HG03520 (cell line): ENCODE results near the gene RIN3.

Source experiments
- ATAC-seq: cut with Tn5 transposase; IDR thresholded peaks from one replicate; pipeline ENCODE4 v1.9.1; 2021; ENCODE audit warnings: mild to moderate bottlenecking, moderate library complexity; ENCODE audit not compliant: unreplicated experiment

The RIN3 gene

DNA sequence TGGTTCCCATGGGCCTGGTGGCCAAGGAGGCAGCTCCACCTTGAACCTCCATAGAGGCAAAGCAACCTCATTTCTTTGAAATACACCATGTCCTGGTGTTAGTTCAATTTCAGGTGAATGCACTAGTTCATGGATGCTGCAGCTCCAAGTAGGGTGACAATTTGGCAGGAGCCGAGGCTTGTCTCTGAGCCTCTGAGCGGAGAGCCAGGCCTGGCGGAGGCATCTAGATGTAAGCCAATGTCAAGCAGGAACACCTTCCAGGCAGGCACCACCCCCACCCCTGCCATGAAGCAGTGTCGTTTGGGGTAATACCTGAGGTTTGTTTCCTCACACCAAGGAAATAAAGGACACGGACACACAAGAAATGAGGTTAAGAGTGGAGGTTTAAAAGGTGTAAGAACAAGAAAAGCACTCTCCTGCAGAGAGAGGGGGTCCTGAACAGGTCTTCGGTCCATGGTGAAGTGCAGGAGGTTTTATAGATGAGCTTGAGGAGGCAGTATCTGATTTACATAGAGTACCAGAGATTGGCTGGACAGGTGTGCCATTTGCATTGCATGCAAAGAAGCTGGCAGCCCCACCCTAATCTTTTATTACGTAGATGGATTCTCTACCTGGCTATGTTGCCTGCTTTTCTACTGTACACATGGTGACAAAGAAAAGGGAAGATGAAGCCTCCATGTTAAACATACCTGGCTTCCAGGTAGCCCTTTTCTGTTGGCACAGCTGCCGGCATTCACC lies 60.3 kb downstream of the RIN3 start:
- ATAC-seq = no peak

GRCh38 chr14:92575061-92575747 lies 61.6 kb downstream of the RIN3 start:
- ATAC-seq = no peak

- ATAC-seq = no peak
Observed at GRCh38 chr14:92575748-92576303, 62.2 kb downstream of the RIN3 start.

DNA sequence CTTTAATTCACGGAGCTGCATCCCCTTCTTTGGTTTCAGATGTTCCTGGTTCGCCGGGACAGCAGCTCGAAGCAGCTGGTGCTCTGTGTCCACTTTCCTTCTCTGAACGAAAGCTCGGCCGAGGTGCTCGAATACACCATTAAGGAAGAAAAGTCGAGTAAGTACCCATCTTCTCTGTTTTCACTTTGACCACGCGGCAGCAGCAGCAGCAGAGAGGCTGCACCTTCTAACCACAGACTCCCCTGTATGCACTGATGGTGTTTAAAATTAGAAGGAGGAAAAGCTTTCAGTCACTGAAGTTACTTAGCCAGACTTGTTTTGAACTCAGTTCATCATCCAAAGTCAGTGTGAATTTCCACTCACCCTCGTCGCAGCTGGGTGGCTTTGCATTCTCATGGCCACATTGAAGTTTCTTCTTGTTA lies 63.8 kb downstream of the RIN3 start:
- ATAC-seq = peak; percentile 84

- ATAC-seq = no peak
Observed at GRCh38 chr14:92578511-92578910, 64.9 kb downstream of the RIN3 start.

GRCh38 chr14:92579244-92579936 lies 65.8 kb downstream of the RIN3 start:
- ATAC-seq = no peak

GRCh38 chr14:92581206-92581605 lies 67.6 kb downstream of the RIN3 start:
- no peak for ATAC-seq

DNA sequence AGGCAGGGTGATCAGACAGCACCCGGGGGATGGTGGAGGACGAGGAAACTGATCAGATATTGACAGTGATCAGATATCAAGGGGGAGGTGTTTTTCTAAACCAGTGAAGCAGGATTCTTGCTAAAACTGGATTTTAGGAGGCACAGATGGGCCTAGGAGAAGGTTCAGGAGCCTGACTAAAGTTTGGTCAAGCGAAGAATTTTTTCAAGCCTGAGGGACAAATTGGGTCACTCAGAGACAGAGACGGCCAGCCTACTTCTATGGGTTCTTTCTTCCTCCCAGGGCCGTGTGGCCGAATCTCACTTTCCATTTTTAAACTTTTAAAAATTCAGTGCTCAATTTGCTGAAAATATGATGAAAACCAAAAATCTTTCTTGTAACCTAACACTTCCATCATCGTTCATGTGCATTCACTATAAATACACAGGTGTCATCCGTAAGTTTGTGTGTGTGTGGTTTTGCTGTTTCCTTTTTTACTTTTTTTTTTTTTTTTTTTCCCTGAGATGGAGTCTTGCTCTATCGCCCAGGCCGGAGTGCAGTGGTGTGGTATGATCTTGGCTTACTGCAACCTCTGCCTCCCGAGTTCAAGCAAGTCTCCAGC lies 68.5 kb downstream of the RIN3 start:
- no peak for ATAC-seq

- ATAC-seq = peak; percentile 65
Observed at GRCh38 chr14:92582706-92583452, 69.3 kb downstream of the RIN3 start.

DNA sequence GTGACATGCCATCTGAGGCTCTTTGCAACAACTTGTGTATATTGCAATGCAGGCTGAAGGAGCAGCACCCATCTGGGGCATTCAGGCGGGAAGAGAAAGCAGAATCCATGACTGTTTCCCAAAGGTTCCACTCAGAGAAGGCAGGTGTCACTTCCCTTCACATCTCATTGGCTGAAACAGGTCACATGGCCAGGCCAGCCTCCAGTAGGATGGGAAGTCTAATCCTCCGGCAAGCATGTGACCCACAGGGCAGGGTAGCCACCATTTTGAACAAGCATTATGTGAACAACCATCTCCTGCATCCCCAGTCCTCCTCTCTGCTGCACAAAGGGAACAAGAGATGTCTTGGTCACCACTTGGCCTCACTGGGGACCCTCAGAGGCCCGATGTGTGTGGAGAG lies 70.6 kb downstream of the RIN3 start:
- ATAC-seq = no peak

GRCh38 chr14:92584816-92585215 lies 71.2 kb downstream of the RIN3 start:
- no peak for ATAC-seq

DNA sequence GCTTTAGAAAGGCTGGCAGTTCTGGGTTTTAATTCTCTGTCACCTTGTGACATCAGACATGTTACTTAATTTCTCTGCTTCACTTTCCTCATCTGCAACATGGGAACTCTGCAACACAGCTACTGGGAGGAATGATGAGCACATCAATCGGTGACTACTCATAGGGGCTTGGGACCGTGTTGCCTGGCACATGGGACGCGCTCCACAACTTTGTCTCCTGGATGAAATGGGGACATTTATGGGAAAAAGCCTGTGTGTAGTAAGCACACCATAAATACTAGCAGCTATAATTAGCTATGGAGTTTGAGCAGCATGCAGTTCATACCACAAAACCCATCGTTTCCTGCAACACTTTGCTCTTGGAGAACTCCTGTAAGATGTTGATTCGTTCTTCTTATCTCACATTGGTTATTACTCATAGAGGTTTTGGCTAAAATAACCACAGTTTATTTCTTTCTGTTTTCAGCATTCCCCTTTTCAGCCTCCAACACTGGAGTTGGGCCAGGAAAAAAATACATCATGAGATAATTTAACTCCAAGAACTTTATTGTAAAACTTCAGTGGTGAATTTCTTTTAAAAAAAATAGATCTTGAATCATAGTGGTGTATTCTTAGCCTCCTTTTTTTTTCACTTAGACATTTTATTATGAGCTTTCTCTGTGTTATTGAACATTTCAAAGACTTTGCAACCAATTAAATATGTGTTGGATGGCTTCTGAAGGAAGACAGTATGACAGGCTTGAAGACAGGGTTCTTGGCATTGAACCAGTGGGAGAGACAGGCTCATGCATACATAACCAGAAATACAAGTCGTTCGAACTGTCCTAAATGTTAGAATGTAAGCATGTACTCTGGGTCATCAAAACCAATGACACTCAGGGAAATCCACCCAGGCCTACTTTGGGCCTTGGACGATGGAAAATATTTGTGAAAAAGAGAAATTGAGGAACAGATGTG lies 72.7 kb downstream of the RIN3 start:
- no peak for ATAC-seq

DNA sequence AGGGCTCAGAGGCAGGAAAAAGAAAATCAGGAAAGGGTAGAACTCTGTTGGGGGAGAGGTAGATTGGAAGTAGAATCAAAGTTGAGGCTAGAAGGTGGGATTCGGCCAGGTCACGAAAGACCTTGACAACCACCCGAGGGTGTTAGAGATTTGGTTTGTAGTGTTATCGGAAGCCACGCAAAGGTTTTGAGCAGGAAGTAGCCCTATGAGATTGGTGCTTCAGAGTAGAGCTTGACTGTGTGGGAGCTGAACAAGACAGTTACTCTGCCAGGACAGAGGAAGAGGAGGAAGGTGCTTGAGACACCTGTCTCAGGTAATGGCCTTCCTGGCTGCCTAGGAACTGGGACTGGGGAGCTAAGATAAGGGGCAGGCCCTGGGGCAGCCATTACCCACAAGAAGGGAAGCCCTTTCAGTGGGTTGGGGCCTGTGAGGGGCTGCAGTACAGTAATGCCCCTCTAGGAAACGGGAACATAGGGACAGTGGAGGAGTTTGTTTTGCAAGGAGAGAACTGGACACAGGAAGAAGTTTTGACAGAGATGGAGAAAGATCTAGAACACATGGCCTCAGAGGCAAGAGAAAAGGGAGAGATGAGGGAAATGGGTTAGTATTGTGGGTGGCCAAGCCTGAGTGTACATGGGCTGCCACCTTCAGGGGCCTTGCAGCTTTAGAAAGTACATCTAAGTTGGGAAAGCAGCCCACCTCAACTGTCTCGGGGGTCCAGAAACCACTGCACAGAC lies 73.5 kb downstream of the RIN3 start:
- no peak for ATAC-seq

GRCh38 chr14:92587700-92588085 lies 74.1 kb downstream of the RIN3 start:
- ATAC-seq = no peak

DNA sequence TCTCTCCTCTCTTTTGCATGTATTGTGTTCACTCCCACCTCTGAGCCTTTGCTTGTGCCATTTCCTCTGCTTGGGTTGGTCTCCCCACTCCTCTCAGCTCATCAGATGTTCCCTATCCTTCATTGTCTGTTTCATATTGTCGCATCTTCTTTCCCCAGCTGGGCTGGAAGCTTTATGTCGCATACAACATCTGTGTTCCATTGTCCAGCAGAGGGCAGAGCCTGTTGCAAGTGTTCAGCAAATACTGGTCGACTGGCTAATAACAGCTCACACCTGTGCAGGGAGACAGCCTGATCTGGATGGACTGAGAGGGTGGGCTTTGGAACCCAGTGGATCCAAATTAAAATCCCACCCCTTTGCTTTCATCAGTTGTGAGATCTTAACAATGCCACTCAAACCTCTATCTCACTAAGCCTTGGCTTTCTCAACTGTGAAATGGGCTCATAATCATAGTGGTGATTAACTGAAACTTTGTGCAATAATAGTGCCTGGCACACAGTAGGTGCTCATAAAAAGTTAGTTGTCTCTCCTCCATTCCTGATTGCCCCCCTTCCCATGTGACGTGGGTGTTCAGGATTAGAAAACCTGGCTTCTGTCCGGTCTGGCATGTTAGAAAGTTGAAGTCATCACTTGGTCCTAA lies 75.8 kb downstream of the RIN3 start:
- no peak for ATAC-seq

DNA sequence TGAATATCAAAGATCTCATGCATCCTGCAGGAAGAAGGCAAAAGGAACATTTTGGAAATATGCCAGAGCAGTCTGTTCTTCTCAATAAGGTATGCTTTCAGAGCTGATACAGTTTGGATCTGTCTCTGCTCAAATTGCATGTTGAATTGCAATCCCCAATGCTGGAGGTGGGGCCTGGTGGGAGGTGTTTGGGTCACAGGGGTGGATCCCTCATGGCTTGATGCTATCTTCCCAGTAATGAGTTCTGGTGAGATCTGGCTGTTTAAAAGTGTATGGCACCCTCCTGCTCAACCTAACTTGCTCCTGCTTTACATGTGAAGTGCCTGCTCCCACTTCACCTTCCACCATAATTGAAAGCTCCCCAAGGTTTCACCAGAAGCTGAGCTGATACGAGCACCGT lies 76.6 kb downstream of the RIN3 start:
- ATAC-seq = no peak

- ATAC-seq = no peak
Observed at GRCh38 chr14:92590941-92591340, 77.4 kb downstream of the RIN3 start.

DNA sequence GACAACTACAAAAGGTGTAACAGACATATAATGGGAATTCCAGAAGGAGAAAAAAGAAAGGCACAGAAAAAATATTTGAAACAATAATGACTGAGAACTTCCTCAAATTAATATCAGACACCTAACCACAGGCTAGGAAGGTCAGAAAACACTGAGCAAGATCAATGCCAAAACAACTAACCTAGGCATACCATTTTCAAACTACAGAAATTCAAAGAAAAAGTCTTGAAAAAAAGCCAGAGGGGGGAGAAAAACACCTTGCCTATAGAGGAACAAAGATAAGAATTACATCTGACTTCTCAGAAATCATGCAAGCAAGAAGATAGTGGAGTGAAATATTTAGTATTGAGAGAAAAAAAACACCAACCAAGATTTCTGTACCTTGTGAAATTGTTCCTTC lies 77.8 kb downstream of the RIN3 start:
- no peak for ATAC-seq
